Adipocyte (in vitro differentiated cells): Measurements from ENCODE around the gene ZNF366.

Source experiments
- DNase-seq: peaks from one replicate; pipeline ENCODE4 v3.0.0-alpha.2; 2015; ENCODE audit warnings: low read depth
- H3K27me3 ChIP-seq: replicated peaks from 2 replicates; pipeline ENCODE4 v1.7.0; 2013; ENCODE audit warnings: mild to moderate bottlenecking, low read length, moderate library complexity; ENCODE audit not compliant: control insufficient read depth, insufficient read depth
- H3K36me3 ChIP-seq: 2 replicates; pipeline ENCODE4 v1.7.0; 2013; ENCODE audit warnings: low read length, mild to moderate bottlenecking, moderate library complexity; ENCODE audit not compliant: control insufficient read depth, insufficient read depth, severe bottlenecking
- H3K4me1 ChIP-seq: 2 replicates; pipeline ENCODE4 v1.7.0; 2013; ENCODE audit warnings: mild to moderate bottlenecking, low read length, moderate library complexity; ENCODE audit not compliant: control insufficient read depth, insufficient read depth
- H3K4me3 ChIP-seq: 2 replicates; pipeline ENCODE4 v1.7.0; 2013; ENCODE audit warnings: mild to moderate bottlenecking, low read length, moderate library complexity
- H3K9ac ChIP-seq: 2 replicates; pipeline ENCODE4 v1.7.0; 2013; ENCODE audit warnings: mild to moderate bottlenecking, low read length, moderate library complexity
- H3K9me3 ChIP-seq: 2 replicates; pipeline ENCODE4 v1.7.0; 2013; ENCODE audit warnings: mild to moderate bottlenecking, low read length, moderate library complexity; ENCODE audit not compliant: control insufficient read depth

ZNF366 gene

GRCh38 chr5:72451741-72452505 lies 55.3 kb downstream of the ZNF366 start:
- peak; percentile 91 for DNase-seq
- peak overlapping the region; percentile 75 for H3K9ac ChIP-seq
- H3K36me3 ChIP-seq: no peaks in the 10 kb centered on the region
- H3K4me1 ChIP-seq: peaks cover 32% of the 10 kb centered on the region
- peak overlapping the region; percentile 40 for H3K4me3 ChIP-seq
- no peaks in the 10 kb centered on the region for H3K9me3 ChIP-seq
- H3K27me3 ChIP-seq: no peaks in the 10 kb centered on the region

GRCh38 chr5:72448368-72448767 lies 58.8 kb downstream of the ZNF366 start:
- Histone ChIP-seq H3K4me1 (peaks cover 28% of the 10 kb centered on the region), H3K9ac (no peak overlapping the region), H3K36me3 (no peaks in the 10 kb centered on the region), H3K27me3 (no peaks in the 10 kb centered on the region), H3K4me3 (no peak overlapping the region), H3K9me3 (no peaks in the 10 kb centered on the region)
- DNase-seq: no peak

GRCh38 chr5:72447751-72448150 lies 59.5 kb downstream of the ZNF366 start:
- Histone ChIP-seq H3K36me3 (no peaks in the 10 kb centered on the region), H3K4me3 (no peak overlapping the region), H3K9ac (no peak overlapping the region), H3K9me3 (no peaks in the 10 kb centered on the region), H3K4me1 (peaks cover 22% of the 10 kb centered on the region), H3K27me3 (no peaks in the 10 kb centered on the region)
- no peak for DNase-seq

GRCh38 chr5:72445969-72446368 lies 61.2 kb downstream of the ZNF366 start:
- DNase-seq: no peak
- Histone ChIP-seq H3K27me3 (no peaks in the 10 kb centered on the region), H3K4me1 (peaks cover 22% of the 10 kb centered on the region), H3K9ac (no peak overlapping the region), H3K4me3 (no peak overlapping the region), H3K9me3 (no peaks in the 10 kb centered on the region), H3K36me3 (no peaks in the 10 kb centered on the region)

GRCh38 chr5:72443883-72444282 lies 63.3 kb downstream of the ZNF366 start:
- no peaks in the 10 kb centered on the region for H3K27me3 ChIP-seq
- peaks cover 30% of the 10 kb centered on the region for H3K4me1 ChIP-seq
- no peak for DNase-seq
- no peaks in the 10 kb centered on the region for H3K9me3 ChIP-seq
- no peaks in the 10 kb centered on the region for H3K36me3 ChIP-seq
- no peak overlapping the region for H3K4me3 ChIP-seq
- H3K9ac ChIP-seq: no peak overlapping the region

GRCh38 chr5:72441862-72442540 lies 65.2 kb downstream of the ZNF366 start:
- Histone ChIP-seq H3K27me3 (no peaks in the 10 kb centered on the region), H3K36me3 (no peaks in the 10 kb centered on the region), H3K9ac (peak overlapping the region; percentile 56), H3K9me3 (no peaks in the 10 kb centered on the region), H3K4me1 (peaks cover 30% of the 10 kb centered on the region), H3K4me3 (no peak overlapping the region)
- peak; percentile 86 for DNase-seq

- H3K4me3 ChIP-seq: no peak overlapping the region
- no peaks in the 10 kb centered on the region for H3K36me3 ChIP-seq
- H3K27me3 ChIP-seq: no peaks in the 10 kb centered on the region
- peak overlapping the region; percentile 56 for H3K9ac ChIP-seq
- H3K4me1 ChIP-seq: peaks cover 30% of the 10 kb centered on the region
- no peaks in the 10 kb centered on the region for H3K9me3 ChIP-seq
- DNase-seq: no peak
Measured at GRCh38 chr5:72441094-72441723, 66.0 kb downstream of the ZNF366 start.

- Histone ChIP-seq H3K36me3 (no peaks in the 10 kb centered on the region), H3K9ac (no peak overlapping the region), H3K27me3 (no peaks in the 10 kb centered on the region), H3K9me3 (no peaks in the 10 kb centered on the region), H3K4me3 (no peak overlapping the region), H3K4me1 (peaks cover 35% of the 10 kb centered on the region)
- DNase-seq: no peak
Measured at GRCh38 chr5:72440207-72440638, 67.0 kb downstream of the ZNF366 start.

GRCh38 chr5:72439192-72439591 lies 68.0 kb downstream of the ZNF366 start:
- H3K9ac ChIP-seq: no peak overlapping the region
- H3K27me3 ChIP-seq: no peaks in the 10 kb centered on the region
- DNase-seq: no peak
- peaks cover 40% of the 10 kb centered on the region for H3K4me1 ChIP-seq
- no peak overlapping the region for H3K4me3 ChIP-seq
- H3K36me3 ChIP-seq: no peaks in the 10 kb centered on the region
- no peaks in the 10 kb centered on the region for H3K9me3 ChIP-seq

GRCh38 chr5:72438141-72438540 lies 69.1 kb downstream of the ZNF366 start:
- H3K9ac ChIP-seq: no peak overlapping the region
- H3K9me3 ChIP-seq: no peaks in the 10 kb centered on the region
- no peak for DNase-seq
- H3K4me1 ChIP-seq: peaks cover 49% of the 10 kb centered on the region
- no peaks in the 10 kb centered on the region for H3K27me3 ChIP-seq
- H3K4me3 ChIP-seq: no peak overlapping the region
- H3K36me3 ChIP-seq: no peaks in the 10 kb centered on the region

- peaks cover 52% of the 10 kb centered on the region for H3K4me1 ChIP-seq
- H3K9ac ChIP-seq: no peak overlapping the region
- H3K9me3 ChIP-seq: no peaks in the 10 kb centered on the region
- DNase-seq: peak; percentile 58
- H3K4me3 ChIP-seq: no peak overlapping the region
- H3K36me3 ChIP-seq: no peaks in the 10 kb centered on the region
- H3K27me3 ChIP-seq: no peaks in the 10 kb centered on the region
Measured at GRCh38 chr5:72436796-72437471, 70.3 kb downstream of the ZNF366 start.
